Colonic mucosa (tissue), 4 donors: ENCODE measurements around the gene CCNI2. TPM values are rescaled to one million over a fixed set of nuclear protein-coding genes. Genes with fewer than 3 reads are reported as not detected.
A peak's percentile ranks its signal among the peaks of the same experiment; 100 is the strongest.

Experiments
- DNase-seq: peaks from one replicate; pipeline ENCODE4 v3.0.0-alpha.2; 2020
- H3K27ac ChIP-seq: fragments of 200-600 bp; one replicate; pipeline ENCODE4 v1.8.0; 2021
- H3K27me3 ChIP-seq: fragments of 200-600 bp; one replicate; pipeline ENCODE4 v1.8.0; 2021
- H3K36me3 ChIP-seq: fragments of 200-600 bp; one replicate; pipeline ENCODE4 v1.8.0; 2021
- H3K4me1 ChIP-seq: fragments of 200-600 bp; one replicate; pipeline ENCODE4 v1.8.0; 2021; ENCODE audit warnings: mild to moderate bottlenecking
- H3K4me3 ChIP-seq: fragments of 200-600 bp; one replicate; pipeline ENCODE4 v1.8.0; 2021
- H3K9ac ChIP-seq, 2 donors: one replicate each; pipeline ENCODE4 v1.7.0; 2013; ENCODE audit warnings: control low read depth in 2 of 2, low read depth in 2 of 2, low read length in 2 of 2
- H3K9me3 ChIP-seq: fragments of 200-600 bp; one replicate; pipeline ENCODE4 v1.8.0; 2021
- intact Hi-C: fragments of 100-400 bp; cut with DNase I; formaldehyde crosslinking; loops from one replicate; pipeline ENCODE4 v1.14.1; 2022
- total RNA-seq, 2 donors: library from RNA; stranded (reverse); fragmentation: NEBNext Ultra II Directional in 1 of 2; extraction: Animal tissue kit (Norgen Biotek cat#: 25700) in 1 of 2; gene quantifications; one replicate each; pipeline ENCODE4 v1.2.1, GENCODE V29; 2021
- TF ChIP-seq, protein P1 (sequence below): fragments of 200-600 bp; IDR thresholded peaks from one replicate; pipeline ENCODE4 v1.8.0; 2022; ENCODE audit warnings: antibody characterized with exemption, mild to moderate bottlenecking
- donor health status: healthy.
- donor health status: DM: no; HTN: no; CAD: no.
- donor health status: DM: no; HTN: no; CAD: no.

CCNI2 gene
- total RNA-seq, 2 donors from 2014 or later: 7.1 to 22.9 TPM

DNA sequence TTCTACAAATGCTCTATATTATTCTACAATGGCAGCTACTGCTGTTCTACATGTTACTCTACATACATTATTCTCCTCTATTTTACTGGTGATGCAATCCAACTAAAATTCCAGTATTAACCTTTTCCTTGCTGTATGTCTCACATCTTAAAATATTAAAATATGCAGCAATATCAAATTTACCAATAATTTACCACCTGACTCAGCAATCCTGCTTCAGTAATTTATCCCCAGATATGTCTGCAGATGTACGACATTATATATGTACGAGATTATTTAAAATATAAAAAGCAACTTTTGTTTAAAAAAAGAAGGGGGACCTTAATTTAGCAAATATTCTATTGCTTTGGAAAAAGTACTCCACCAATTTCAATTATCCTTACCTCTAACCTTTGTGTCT lies 21.5 kb upstream of the CCNI2 start:
- Histone ChIP-seq H3K4me3 (no peak overlapping the region), H3K4me1 (no peaks in the 10 kb centered on the region), H3K27me3 (no peaks in the 10 kb centered on the region), H3K36me3 (no peaks in the 10 kb centered on the region), H3K9ac (no peak overlapping the region), H3K9me3 (no peaks in the 10 kb centered on the region), H3K27ac (no peak overlapping the region)
- intact Hi-C loops: no loop called here
- TF ChIP-seq, protein P1, sequence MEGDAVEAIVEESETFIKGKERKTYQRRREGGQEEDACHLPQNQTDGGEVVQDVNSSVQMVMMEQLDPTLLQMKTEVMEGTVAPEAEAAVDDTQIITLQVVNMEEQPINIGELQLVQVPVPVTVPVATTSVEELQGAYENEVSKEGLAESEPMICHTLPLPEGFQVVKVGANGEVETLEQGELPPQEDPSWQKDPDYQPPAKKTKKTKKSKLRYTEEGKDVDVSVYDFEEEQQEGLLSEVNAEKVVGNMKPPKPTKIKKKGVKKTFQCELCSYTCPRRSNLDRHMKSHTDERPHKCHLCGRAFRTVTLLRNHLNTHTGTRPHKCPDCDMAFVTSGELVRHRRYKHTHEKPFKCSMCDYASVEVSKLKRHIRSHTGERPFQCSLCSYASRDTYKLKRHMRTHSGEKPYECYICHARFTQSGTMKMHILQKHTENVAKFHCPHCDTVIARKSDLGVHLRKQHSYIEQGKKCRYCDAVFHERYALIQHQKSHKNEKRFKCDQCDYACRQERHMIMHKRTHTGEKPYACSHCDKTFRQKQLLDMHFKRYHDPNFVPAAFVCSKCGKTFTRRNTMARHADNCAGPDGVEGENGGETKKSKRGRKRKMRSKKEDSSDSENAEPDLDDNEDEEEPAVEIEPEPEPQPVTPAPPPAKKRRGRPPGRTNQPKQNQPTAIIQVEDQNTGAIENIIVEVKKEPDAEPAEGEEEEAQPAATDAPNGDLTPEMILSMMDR: no peak
- DNase-seq: no peak

DNA sequence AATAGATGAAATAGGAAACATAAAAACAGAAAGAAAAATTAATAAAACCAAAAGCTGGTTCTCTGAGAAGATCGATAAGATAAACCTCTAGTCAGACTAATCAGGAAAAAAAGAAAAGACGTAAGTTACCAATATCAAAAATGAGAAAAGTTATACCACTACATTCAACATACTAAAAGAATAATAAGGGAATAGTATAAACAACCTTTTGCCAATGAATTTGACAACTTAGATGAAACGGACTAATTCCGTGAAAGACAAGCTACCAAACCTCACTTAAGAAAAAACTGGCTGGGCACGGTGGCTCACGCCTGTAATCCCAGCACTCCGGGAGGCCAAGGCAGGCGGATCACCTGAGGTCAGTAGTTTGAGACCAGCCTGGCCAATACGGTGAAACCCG lies 17.3 kb upstream of the CCNI2 start:
- Histone ChIP-seq H3K27ac (no peak overlapping the region), H3K9ac (no peak overlapping the region), H3K9me3 (no peaks in the 10 kb centered on the region), H3K27me3 (no peaks in the 10 kb centered on the region), H3K4me3 (no peak overlapping the region), H3K4me1 (no peaks in the 10 kb centered on the region), H3K36me3 (no peaks in the 10 kb centered on the region)
- no peak for DNase-seq
- TF ChIP-seq, protein P1: no peak
- intact Hi-C loops: no loop called here

- no peak for DNase-seq
- Histone ChIP-seq H3K9me3 (no peaks in the 10 kb centered on the region), H3K27me3 (no peaks in the 10 kb centered on the region), H3K4me1 (no peaks in the 10 kb centered on the region), H3K9ac (no peak overlapping the region), H3K27ac (no peak overlapping the region), H3K4me3 (no peak overlapping the region), H3K36me3 (no peaks in the 10 kb centered on the region)
- TF ChIP-seq, protein P1: no peak
- intact Hi-C loops: no loop called here
Measured at GRCh38 chr5:132733499-132734148, 13.6 kb upstream of the CCNI2 start.

DNA sequence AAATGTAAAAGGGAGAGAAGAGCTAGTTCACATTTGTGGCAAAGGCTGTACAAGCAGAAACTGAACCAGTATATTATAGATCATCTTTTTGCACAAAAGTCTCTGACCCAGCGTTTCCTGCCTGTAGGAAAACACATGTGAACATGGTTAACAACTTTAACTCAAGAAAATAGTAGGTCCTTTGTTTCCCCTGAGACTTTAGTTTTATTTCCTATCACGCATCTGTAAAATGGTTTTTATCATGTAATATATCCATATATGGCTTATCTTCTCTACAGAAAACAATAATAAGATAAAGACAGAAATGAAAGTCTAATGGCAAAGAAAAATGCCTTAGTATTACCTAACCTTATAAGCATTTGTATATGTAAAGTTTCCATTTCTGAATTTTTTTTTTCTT lies 12.5 kb upstream of the CCNI2 start:
- TF ChIP-seq, protein P1: no peak
- Histone ChIP-seq H3K27ac (no peak overlapping the region), H3K9me3 (no peaks in the 10 kb centered on the region), H3K9ac (no peak overlapping the region), H3K4me1 (no peaks in the 10 kb centered on the region), H3K36me3 (no peaks in the 10 kb centered on the region), H3K27me3 (no peaks in the 10 kb centered on the region), H3K4me3 (no peak overlapping the region)
- no peak for DNase-seq
- intact Hi-C loops: no loop called here

- TF ChIP-seq, protein P1: no peak
- intact Hi-C loops: no loop called here
- peak within 1 kb of the TSS; percentile 96 for H3K4me3 ChIP-seq
Measured at GRCh38 chr5:132736853-132737833, 10.1 kb upstream of the CCNI2 start, which contains the start of gene KIF3A. Gene KIF3A (minus strand): TSS chr5:132737546. CDS start chr5:132737419, 127 bp downstream.

More at GRCh38 chr5:132736853-132737833, 10.1 kb upstream of the CCNI2 start, which contains the start of gene KIF3A:
- H3K27ac ChIP-seq: peak within 1 kb of the TSS; percentile 69
- peak; percentile 99 for DNase-seq
- no peaks in the 10 kb centered on the region for H3K36me3 ChIP-seq
- H3K9ac ChIP-seq: peak within 1 kb of the TSS; percentile 46 to 71
- H3K27me3 ChIP-seq: no peaks in the 10 kb centered on the region
- no peaks in the 10 kb centered on the region for H3K4me1 ChIP-seq
- H3K9me3 ChIP-seq: no peaks in the 10 kb centered on the region
